CD14-positive monocyte (primary cell): ENCODE data around the gene NCBP3. TPM values are rescaled to one million over a fixed set of nuclear protein-coding genes. Genes with fewer than 3 reads are reported as not detected.

Experiments used
- DNase-seq, 3 donors: peaks; one replicate each; pipeline ENCODE4 v3.0.0-alpha.2; 2011 to 2022
- H2AFZ ChIP-seq: 2 replicates; pipeline ENCODE4 v1.6.0; 2012; ENCODE audit warnings: mild to moderate bottlenecking, low read depth, low read length, inconsistent platforms; ENCODE audit not compliant: insufficient read depth, poor library complexity, severe bottlenecking
- H3K27ac ChIP-seq, 2 donors: 1 replicate in 1 of 2; 2 replicates in 1 of 2; pipeline ENCODE4 v1.5.1; 2012 to 2013; ENCODE audit warnings: low read length in 2 of 2, control low read depth in 1 of 2, inconsistent platforms in 1 of 2, low read depth in 1 of 2, mild to moderate bottlenecking in 1 of 2
- H3K27me3 ChIP-seq, 2 donors: one replicate each; pipeline versions ENCODE4 v1.6.0 to v1.6.1; 2011 to 2013; ENCODE audit warnings: low read length in 2 of 2; ENCODE audit not compliant: control insufficient read depth in 2 of 2, insufficient read depth in 2 of 2
- H3K36me3 ChIP-seq, 2 donors: replicated peaks in 1 of 2; 1 replicate in 1 of 2; 2 replicates in 1 of 2; pipeline versions ENCODE4 v1.5.1 to v1.6.1; 2012 to 2013; ENCODE audit warnings: low read length in 2 of 2, control low read depth in 1 of 2, inconsistent platforms in 1 of 2, mild to moderate bottlenecking in 1 of 2; ENCODE audit not compliant: insufficient read depth in 2 of 2, control insufficient read depth in 1 of 2
- H3K4me1 ChIP-seq, 2 donors: 1 replicate in 1 of 2; 2 replicates in 1 of 2; pipeline versions ENCODE4 v1.5.1 to v1.6.1; 2012 to 2013; ENCODE audit warnings: low read length in 2 of 2, control low read depth in 1 of 2, inconsistent platforms in 1 of 2, mild to moderate bottlenecking in 1 of 2, moderate library complexity in 1 of 2; ENCODE audit not compliant: insufficient read depth in 2 of 2, control insufficient read depth in 1 of 2
- H3K4me2 ChIP-seq: replicated peaks from 2 replicates; pipeline ENCODE3; 2012; ENCODE audit warnings: low read length, moderate library complexity, mild to moderate bottlenecking; ENCODE audit not compliant: poor library complexity, severe bottlenecking; ENCODE audit errors: extremely low read depth
- H3K4me3 ChIP-seq, 3 experiments: fragments of 200-600 bp in 1 of 3; sonication (generic) in 1 of 3; replicated peaks in 1 of 3; 1 replicate in 2 of 3; 2 replicates in 1 of 3; pipeline ENCODE4 v1.5.1; 2011 to 2013; ENCODE audit warnings: low read length in 3 of 3, mild to moderate bottlenecking in 3 of 3, control low read depth in 2 of 3, low read depth in 2 of 3, inconsistent platforms in 1 of 3, moderate library complexity in 1 of 3
- H3K79me2 ChIP-seq: 2 replicates; pipeline ENCODE4 v1.6.0; 2012; ENCODE audit warnings: mild to moderate bottlenecking, control low read depth, inconsistent platforms, low read length, moderate library complexity; ENCODE audit not compliant: insufficient read depth
- H3K9ac ChIP-seq: 2 replicates; pipeline ENCODE4 v1.6.0; 2017; ENCODE audit warnings: low read length, mild to moderate bottlenecking; ENCODE audit not compliant: insufficient read depth, poor library complexity, severe bottlenecking
- H3K9me3 ChIP-seq, 2 donors: replicated peaks in 1 of 2; 1 replicate in 1 of 2; 2 replicates in 1 of 2; pipeline versions ENCODE4 v1.5.1 to v1.6.1; 2012 to 2013; ENCODE audit warnings: low read length in 2 of 2, control low read depth in 1 of 2; ENCODE audit not compliant: control insufficient read depth in 1 of 2, insufficient read depth in 1 of 2
- H4K20me1 ChIP-seq: 2 replicates; pipeline ENCODE4 v1.6.0; 2012; ENCODE audit warnings: mild to moderate bottlenecking, low read length, control low read depth, moderate library complexity; ENCODE audit not compliant: insufficient read depth
- H3K27ac Mint-ChIP-seq, 7 donors: one replicate each; pipeline ENCODE4 v1.8.0; 2020; ENCODE audit warnings: mild to moderate bottlenecking in 7 of 7, mixed read lengths in 7 of 7, moderate library complexity in 6 of 7, inconsistent platforms in 2 of 7
- H3K27me3 Mint-ChIP-seq, 3 donors: one replicate each; pipeline ENCODE4 v1.8.0; 2021 to 2022; ENCODE audit warnings: low read depth in 3 of 3, mild to moderate bottlenecking in 3 of 3, mixed read lengths in 3 of 3, moderate library complexity in 3 of 3, inconsistent platforms in 1 of 3
- H3K36me3 Mint-ChIP-seq, 2 donors: one replicate each; pipeline ENCODE4 v1.8.0; 2020; ENCODE audit warnings: mixed read lengths in 2 of 2, inconsistent platforms in 1 of 2, mild to moderate bottlenecking in 1 of 2
- H3K4me1 Mint-ChIP-seq: one replicate; pipeline ENCODE4 v1.8.0; 2020; ENCODE audit warnings: mild to moderate bottlenecking, mixed read lengths
- H3K4me3 Mint-ChIP-seq, 2 donors: one replicate each; pipeline ENCODE4 v1.8.0; 2020; ENCODE audit warnings: mild to moderate bottlenecking in 2 of 2, mixed read lengths in 2 of 2, moderate library complexity in 1 of 2
- H3K9me3 Mint-ChIP-seq, 7 donors: one replicate each; pipeline ENCODE4 v1.8.0; 2020 to 2022; ENCODE audit warnings: mixed read lengths in 7 of 7, mild to moderate bottlenecking in 6 of 7, moderate library complexity in 6 of 7, inconsistent platforms in 2 of 7
- WGBS: methylation state at CpG from one replicate; pipeline ENCODE4 v1.1.5; 2013; ENCODE audit warnings: missing lambda C conversion rate; ENCODE audit not compliant: insufficient coverage; 5-methylcytosine and 5-hydroxymethylcytosine counted together
- intact Hi-C, 2 donors: fragments of 100-400 bp; cut with micrococcal nuclease; formaldehyde crosslinking; loops; one replicate each; pipeline versions ENCODE4 v1.15.0 to v1.15.1; 2023
- polyA plus RNA-seq, 3 donors: library from polyadenylated mRNA; depleted of rRNA in 1 of 3; unstranded in 2 of 3; stranded (reverse) in 1 of 3; fragments of 300-500 nt in 2 of 3; fragments of >200 nt in 1 of 3; fragmentation: Illumina TruSeq in 2 of 3; gene quantifications; 1 replicate in 2 of 3; 2 replicates in 1 of 3; pipeline ENCODE4 v1.2.3, GENCODE V29; 2012 to 2021
- TF ChIP-seq, protein P1 (sequence below): fragments of 200-600 bp; IDR thresholded peaks from one replicate; pipeline ENCODE4 v1.8.0; 2022; ENCODE audit warnings: antibody characterized with exemption, mild to moderate bottlenecking

Gene NCBP3
- polyA plus RNA-seq, 3 donors = 4.9 to 19.0 (median 8.5) TPM

- Mint-ChIP-seq H3K27me3 (peaks cover 1 to 2% (median 2%) of the 10 kb centered on the region in 3 donors), H3K9me3 (no peaks in the 10 kb centered on the region), H3K27ac (peak overlapping the region in 4 of 7 donors; percentile 30 to 83 (median 55)), H3K4me3 (peak overlapping the region in 1 of 2 donors; percentile 4), H3K36me3 (peaks cover 27 to 53% of the 10 kb centered on the region in 2 donors), H3K4me1 (peaks cover 41% of the 10 kb centered on the region)
- WGBS = 42% methylated on average over 2 of the region's 3 CpGs
- H3K79me2 ChIP-seq = peaks cover 58% of the 10 kb centered on the region
- H3K27me3 ChIP-seq = no peaks in the 10 kb centered on the region
- peaks cover 18 to 44% of the 10 kb centered on the region in 2 donors for H3K36me3 ChIP-seq
- H3K4me1 ChIP-seq = peaks cover 16 to 30% of the 10 kb centered on the region in 2 donors
- DNase-seq = peak in 2 of 3 donors; percentile 16 to 31
- H3K9me3 ChIP-seq = no peaks in the 10 kb centered on the region
- TF ChIP-seq, protein P1, sequence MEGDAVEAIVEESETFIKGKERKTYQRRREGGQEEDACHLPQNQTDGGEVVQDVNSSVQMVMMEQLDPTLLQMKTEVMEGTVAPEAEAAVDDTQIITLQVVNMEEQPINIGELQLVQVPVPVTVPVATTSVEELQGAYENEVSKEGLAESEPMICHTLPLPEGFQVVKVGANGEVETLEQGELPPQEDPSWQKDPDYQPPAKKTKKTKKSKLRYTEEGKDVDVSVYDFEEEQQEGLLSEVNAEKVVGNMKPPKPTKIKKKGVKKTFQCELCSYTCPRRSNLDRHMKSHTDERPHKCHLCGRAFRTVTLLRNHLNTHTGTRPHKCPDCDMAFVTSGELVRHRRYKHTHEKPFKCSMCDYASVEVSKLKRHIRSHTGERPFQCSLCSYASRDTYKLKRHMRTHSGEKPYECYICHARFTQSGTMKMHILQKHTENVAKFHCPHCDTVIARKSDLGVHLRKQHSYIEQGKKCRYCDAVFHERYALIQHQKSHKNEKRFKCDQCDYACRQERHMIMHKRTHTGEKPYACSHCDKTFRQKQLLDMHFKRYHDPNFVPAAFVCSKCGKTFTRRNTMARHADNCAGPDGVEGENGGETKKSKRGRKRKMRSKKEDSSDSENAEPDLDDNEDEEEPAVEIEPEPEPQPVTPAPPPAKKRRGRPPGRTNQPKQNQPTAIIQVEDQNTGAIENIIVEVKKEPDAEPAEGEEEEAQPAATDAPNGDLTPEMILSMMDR = peak; percentile 63
- H3K9ac ChIP-seq = no peak overlapping the region
- H4K20me1 ChIP-seq = peaks cover 36% of the 10 kb centered on the region
- H3K4me3 ChIP-seq = no peak overlapping the region
- H3K27ac ChIP-seq = peak overlapping the region in 1 of 2 donors; percentile 1
- intact Hi-C loops = loop anchor here in 1 of 2 donors (10.0 kb wide), 1 partner anchor 231 kb away; no protein-coding TSS in a partner anchor
- H2AFZ ChIP-seq = no peak overlapping the region
- H3K4me2 ChIP-seq = no peak overlapping the region
Measured at GRCh38 chr17:3843935-3844516, 2.0 kb downstream of the NCBP3 start.

DNA sequence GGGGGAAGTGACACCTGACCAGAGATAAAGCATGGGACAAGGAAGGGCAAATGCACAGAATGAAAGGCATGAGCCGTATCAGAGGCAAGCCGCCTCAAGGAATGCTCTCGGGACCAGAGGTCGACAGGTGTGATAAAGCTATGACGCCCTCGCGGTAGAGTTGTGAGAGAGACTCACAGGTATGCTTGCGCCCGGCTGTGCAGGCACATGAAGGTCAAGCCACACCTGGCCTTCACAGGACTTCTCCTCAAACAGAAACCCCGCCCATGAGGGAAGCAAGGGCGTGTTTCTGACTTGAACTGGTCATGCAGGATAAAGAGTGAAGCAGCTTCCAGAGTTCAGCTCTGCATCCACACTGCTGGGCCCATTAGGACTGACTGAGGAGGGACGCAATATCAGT is 7.8 kb downstream of the NCBP3 start:
- Mint-ChIP-seq H3K9me3 (peaks cover 0 to 3% (median 0%) of the 10 kb centered on the region in 7 donors), H3K4me1 (peaks cover 42% of the 10 kb centered on the region), H3K4me3 (no peak overlapping the region), H3K36me3 (peaks cover 61 to 84% of the 10 kb centered on the region in 2 donors), H3K27me3 (peaks cover 0 to 2% (median 0%) of the 10 kb centered on the region in 3 donors), H3K27ac (peak overlapping the region in 4 of 7 donors; percentile 2 to 44 (median 16))
- DNase-seq = no peak
- Histone ChIP-seq H3K27ac (no peak overlapping the region), H3K79me2 (peaks cover 65% of the 10 kb centered on the region), H3K4me3 (no peak overlapping the region), H3K9ac (no peak overlapping the region), H3K4me1 (peaks cover 18 to 31% of the 10 kb centered on the region in 2 donors), H3K27me3 (no peaks in the 10 kb centered on the region), H4K20me1 (peaks cover 57% of the 10 kb centered on the region), H3K36me3 (peaks cover 23 to 78% of the 10 kb centered on the region in 2 donors), H2AFZ (no peak overlapping the region), H3K4me2 (no peak overlapping the region), H3K9me3 (no peaks in the 10 kb centered on the region)
- intact Hi-C loops = no loop called here
- TF ChIP-seq, protein P1 = no peak
- 100% methylated on average over 6 of the region's 12 CpGs for WGBS
